Astrocyte of the spinal cord (primary cell): ENCODE measurements around the gene TMEM178A.

ENCODE experiments used
- DNase-seq: peaks from one replicate; pipeline ENCODE4 v3.0.0; 2011; ENCODE audit warnings: low read depth, low spot score
- H3K4me3 ChIP-seq: 2 replicates; pipeline ENCODE4 v1.5.1; 2011; ENCODE audit warnings: low read depth, mild to moderate bottlenecking, low read length, moderate library complexity
- CTCF ChIP-seq: IDR thresholded peaks from 2 replicates; pipeline ENCODE4 v1.5.1; 2012; ENCODE audit warnings: low read depth, mild to moderate bottlenecking, low read length, inconsistent platforms
- in situ Hi-C: cut with HindIII; loops from 2 replicates; pipeline ENCODE4 v1.10.0; 2017; ENCODE audit warnings: low sequenced_read_pairs

The TMEM178A gene

GRCh38 chr2:39664232-39664887 lies 1.4 kb upstream of the TMEM178A start:
- H3K4me3 ChIP-seq, result no peak overlapping the region
- TF ChIP-seq CTCF, result no peak
- in situ Hi-C loops, result no loop called here
- no peak for DNase-seq

- DNase-seq, result no peak
- in situ Hi-C loops, result no loop called here
- H3K4me3 ChIP-seq, result peak overlapping the region; percentile 13
- TF ChIP-seq CTCF, result no peak
Observed at GRCh38 chr2:39664888-39665591, 677 bp upstream of the TMEM178A start.

GRCh38 chr2:39666491-39667101 lies 879 bp downstream of the TMEM178A start:
- no peak for TF ChIP-seq CTCF
- no peak for DNase-seq
- in situ Hi-C loops, result no loop called here
- H3K4me3 ChIP-seq, result peak overlapping the region; percentile 30

- no peak overlapping the region for H3K4me3 ChIP-seq
- DNase-seq, result no peak
- in situ Hi-C loops, result no loop called here
- TF ChIP-seq CTCF, result no peak
Observed at GRCh38 chr2:39667104-39667885, 1.6 kb downstream of the TMEM178A start.

- no peak for TF ChIP-seq CTCF
- H3K4me3 ChIP-seq, result no peak overlapping the region
- in situ Hi-C loops, result no loop called here
- DNase-seq, result no peak
Observed at GRCh38 chr2:39667886-39668276, 2.2 kb downstream of the TMEM178A start.

GRCh38 chr2:39668576-39669080 lies 2.9 kb downstream of the TMEM178A start:
- in situ Hi-C loops, result no loop called here
- no peak overlapping the region for H3K4me3 ChIP-seq
- DNase-seq, result no peak
- TF ChIP-seq CTCF, result no peak
